K562 (cell line): ENCODE data around the gene ARHGEF3. TPM values are rescaled to one million over a fixed set of nuclear protein-coding genes. Genes with fewer than 3 reads are reported as not detected.

Experiments
- ATAC-seq: fragments of 200-7000 bp; cut with Tn5 transposase; 3 replicates; pipeline ENCODE4 v1.9.1; 2020; ENCODE audit warnings: moderate library complexity
- BruUV-seq: library from RNA; stranded (reverse); fragments of 400-500 nt; replicated peaks from 2 replicates; lab custom pipeline; 2021; lab: Mats Ljungman, UMichigan
- CTCF ChIA-PET: fragments of 300-600 bp; formaldehyde crosslinking; extraction: SDS; loops from one replicate; lab custom pipeline; 2021; ENCODE audit warnings: low intra/inter-chr PET ratio; lab: Yijun Ruan, JAX
- POLR2A ChIA-PET: fragments of 300-600, 350-650 bp; sonication (Branson Sonifier 250); formaldehyde crosslinking; extraction: SDS; loops from one replicate; lab custom pipeline; 2021; ENCODE audit warnings: antibody characterized with exemption, inconsistent platforms; lab: Yijun Ruan, JAX
- DNase-seq, 4 experiments: peaks; one replicate each; pipeline versions ENCODE4 v3.0.0 to v3.0.0-alpha.2; 2011 to 2018; ENCODE audit warnings: low spot score in 3 of 4, mixed read lengths in 3 of 4; ENCODE audit errors: extremely low read depth in 1 of 4
- FAIRE-seq: peaks from 2 replicates; lab custom pipeline; 2011; peaks lifted over from hg19 to GRCh38; lab: Jason Lieb, UNC
- H2AFZ ChIP-seq: 2 replicates; pipeline ENCODE4 v1.6.0; 2011; ENCODE audit warnings: low read depth, low read length, control low read depth, inconsistent platforms
- H3K27ac ChIP-seq: fragments of 200-600 bp; 3 replicates; pipeline ENCODE4 v1.8.0; 2011; ENCODE audit warnings: low read depth, mild to moderate bottlenecking, control low read depth, inconsistent platforms, low read length, moderate library complexity, mixed read lengths; ENCODE audit errors: extremely low read depth
- H3K27me3 ChIP-seq, 2 experiments: fragments of 300-600 bp in 1 of 2; 2 replicates in 1 of 2; 3 replicates in 1 of 2; pipeline versions ENCODE4 v1.6.0 to v1.8.0; 2011; ENCODE audit warnings: inconsistent platforms in 2 of 2, low read length in 2 of 2, mild to moderate bottlenecking in 1 of 2, mixed read lengths in 1 of 2, moderate library complexity in 1 of 2; ENCODE audit not compliant: control insufficient read depth in 2 of 2, insufficient read depth in 2 of 2
- H3K36me3 ChIP-seq: fragments of 300-600 bp; 3 replicates; pipeline ENCODE4 v1.8.0; 2011; ENCODE audit warnings: mild to moderate bottlenecking, low read length, inconsistent platforms; ENCODE audit not compliant: control insufficient read depth, insufficient read depth
- H3K4me1 ChIP-seq, 2 experiments: fragments of 200-600 bp in 1 of 2; replicated peaks in 1 of 2; 2 replicates in 1 of 2; 3 replicates in 1 of 2; pipeline versions ENCODE4 v1.5.1 to v1.8.0; 2011; ENCODE audit warnings: inconsistent platforms in 2 of 2, low read length in 2 of 2, mild to moderate bottlenecking in 1 of 2, mixed read lengths in 1 of 2, moderate library complexity in 1 of 2; ENCODE audit not compliant: control insufficient read depth in 2 of 2, insufficient read depth in 2 of 2
- H3K4me2 ChIP-seq: 2 replicates; pipeline ENCODE4 v1.6.1; 2011; ENCODE audit warnings: low read length, control low read depth, inconsistent platforms, mixed read lengths; ENCODE audit not compliant: insufficient read depth
- H3K4me3 ChIP-seq: fragments of 200-600 bp; sonication (generic), shearing (Covaris generic); 2 replicates; pipeline ENCODE4 v1.5.1; 2016; ENCODE audit warnings: control low read depth, inconsistent platforms
- H3K79me2 ChIP-seq: fragments of 200-600 bp; 3 replicates; pipeline ENCODE4 v1.8.0; 2011; ENCODE audit warnings: low read length, inconsistent platforms; ENCODE audit not compliant: control insufficient read depth, insufficient read depth
- H3K9ac ChIP-seq, 2 experiments: 2 replicates each; pipeline versions ENCODE4 v1.6.0 to v1.6.1; 2011; ENCODE audit warnings: low read depth in 2 of 2, low read length in 2 of 2, control low read depth in 1 of 2, inconsistent platforms in 1 of 2, mild to moderate bottlenecking in 1 of 2, mixed read lengths in 1 of 2; ENCODE audit not compliant: insufficient read depth in 1 of 2
- H3K9me1 ChIP-seq: one replicate; pipeline ENCODE4 v1.6.0; 2011; ENCODE audit warnings: inconsistent platforms, mild to moderate bottlenecking, low read length, moderate library complexity; ENCODE audit not compliant: control insufficient read depth, insufficient read depth
- H3K9me3 ChIP-seq: replicated peaks from 2 replicates; pipeline ENCODE4 v1.5.1; 2011; ENCODE audit warnings: low read depth, low read length, inconsistent platforms; ENCODE audit not compliant: control insufficient read depth, insufficient read depth
- H4K20me1 ChIP-seq: replicated peaks from 2 replicates; pipeline ENCODE4 v1.6.1; 2011; ENCODE audit warnings: low read length, inconsistent platforms, mixed read lengths; ENCODE audit not compliant: control insufficient read depth, insufficient read depth
- ARHGAP35 ChIP-seq: fragments of 450-650 bp; IDR thresholded peaks from 2 replicates; pipeline ENCODE4 v1.6.1; 2018; ENCODE audit not compliant: partially characterized antibody
- CTBP1 ChIP-seq: fragments of 450-650 bp; IDR thresholded peaks from 2 replicates; pipeline ENCODE4 v1.6.1; 2016; ENCODE audit warnings: borderline replicate concordance
- IRF9 ChIP-seq: fragments of 450-650 bp; IDR thresholded peaks from 2 replicates; pipeline ENCODE4 v1.6.1; 2016; ENCODE audit warnings: missing biosample characterization, missing genetic modification characterization
- RCOR1 ChIP-seq, 2 experiments: IDR thresholded peaks; 2 replicates each; pipeline ENCODE4 v1.6.1; 2012; ENCODE audit warnings: low read depth in 2 of 2, low read length in 2 of 2, borderline replicate concordance in 1 of 2, improper control_type of control experiment in 1 of 2
- ZBTB9 ChIP-seq: fragments of 450-650 bp; formaldehyde crosslinking; IDR thresholded peaks from 2 replicates; pipeline ENCODE4 v1.4.0; 2020; ENCODE audit warnings: mild to moderate bottlenecking, moderate library complexity
- ZSCAN29 ChIP-seq: fragments of 450-650 bp; IDR thresholded peaks from 2 replicates; pipeline ENCODE4 v1.6.1; 2017
- WGBS: fragments of 100-300 bp; shearing (Covaris generic); methylation state at CpG from one replicate; pipeline ENCODE4 v1.1.6; 2016; ENCODE audit warnings: low coverage, mixed read lengths; ENCODE audit not compliant: insufficient coverage; ENCODE audit errors: missing lambda C conversion rate; 5-methylcytosine and 5-hydroxymethylcytosine counted together
- in situ Hi-C: fragments of 300-500 bp; cut with MboI; formaldehyde crosslinking; loops from 4 replicates; pipeline ENCODE4 v1.15.0; 2018; ENCODE audit warnings: inconsistent platforms, mixed read lengths
- intact Hi-C: fragments of 100-400 bp; cut with micrococcal nuclease; formaldehyde crosslinking; loops from 2 replicates; pipeline ENCODE4 v1.14.2; 2022
- polyA plus RNA-seq, 8 experiments: library from polyadenylated mRNA; depleted of rRNA in 4 of 8; stranded (reverse) in 5 of 8; unstranded in 3 of 8; fragments of >200 nt; fragmentation: Nextera tagmentation in 2 of 8; fragmentation: Illumina TruSeq in 1 of 8; extraction: Ambion mirVana in 2 of 8; extraction: Trizol in 1 of 8; gene quantifications; 2 replicates each; pipeline versions ENCODE4 v1.2.1 to v1.2.3, GENCODE V29; 2011 to 2014; ENCODE audit warnings: inconsistent platforms in 1 of 8, missing spikeins in 1 of 8
- total RNA-seq, 7 experiments: library from RNA; depleted of rRNA in 6 of 7; stranded (reverse); fragments of >200 nt in 6 of 7; fragmentation: Illumina TruSeq in 2 of 7; extraction: Trizol in 2 of 7; gene quantifications; 2 replicates each; pipeline versions ENCODE4 v1.2.1 to v1.2.3, GENCODE V29; 2011 to 2021; ENCODE audit warnings: low replicate concordance in 1 of 7

The ARHGEF3 gene
- total and polyA plus RNA-seq, 9 of the 15 experiments (the other 6 are each of a cell fraction or from before 2014, with no cell fraction given): 0.77 to 2.7 (median 1.4) TPM

GRCh38 chr3:56761023-56761422 lies 40.7 kb downstream of the ARHGEF3 start (continued):
- no peak for TF ChIP-seq IRF9 (tag)
- TF ChIP-seq CTBP1: no peak

DNA sequence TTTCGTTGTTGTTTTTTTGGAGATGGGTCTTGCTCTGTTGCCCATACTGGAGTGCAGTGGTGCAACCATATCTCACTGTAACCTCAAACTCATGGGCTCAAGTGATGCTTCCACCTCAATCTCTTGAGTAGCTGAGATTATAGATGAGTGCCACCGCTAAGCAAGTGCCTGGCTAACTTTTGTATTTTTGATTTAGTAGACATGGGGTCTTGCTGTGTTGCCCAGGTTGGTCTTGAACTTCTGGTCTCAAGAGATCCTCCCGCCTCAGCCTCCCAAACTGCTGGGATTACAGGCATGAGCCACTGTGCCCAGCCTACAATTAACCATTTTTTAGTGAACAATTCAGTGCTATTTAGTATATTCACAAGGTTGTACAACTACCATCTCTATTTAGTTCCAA lies 42.2 kb downstream of the ARHGEF3 start:
- no peak overlapping the region for H3K27ac ChIP-seq
- intact Hi-C loops: no loop called here
- H3K4me1 ChIP-seq: no peaks in the 10 kb centered on the region; a peak in 1 of 5 replicates
- no peaks in the 10 kb centered on the region for H4K20me1 ChIP-seq
- H3K4me2 ChIP-seq: no peak overlapping the region
- H3K27me3 ChIP-seq: no peaks in the 10 kb centered on the region
- 0% methylated on average over 2 of the region's 3 CpGs for WGBS
- in situ Hi-C loops: no loop called here
- no peak overlapping the region for H3K9ac ChIP-seq
- CTCF ChIA-PET: no interaction called here
- H3K79me2 ChIP-seq: no peaks in the 10 kb centered on the region
- FAIRE-seq (no peak), DNase-seq (no peak), ATAC-seq (no peak)
- POLR2A ChIA-PET: no interaction called here
- H3K9me1 ChIP-seq: no peaks in the 10 kb centered on the region
- H3K4me3 ChIP-seq: no peak overlapping the region
- BruUV-seq: no TSS peak
- H3K9me3 ChIP-seq: no peaks in the 10 kb centered on the region
- no peak for TF ChIP-seq RCOR1 (IDR thresholded peaks at IDR 0.05; ENCODE audit: borderline replicate concordance in 1 of 2, low read depth in 2 of 2, low read length in 2 of 2)
- no peak for TF ChIP-seq ZBTB9 (CRISPR knock-in tag)
- TF ChIP-seq ARHGAP35: no peak
- TF ChIP-seq ZSCAN29: no peak
- H3K36me3 ChIP-seq: no peaks in the 10 kb centered on the region
- no peak overlapping the region for H2AFZ ChIP-seq
